H54 (cell line): ENCODE data around the gene ANAPC2.

Experiments
- DNase-seq: peaks from one replicate; pipeline ENCODE4 v3.0.0; 2011; ENCODE audit warnings: low spot score, mixed read lengths; ENCODE audit not compliant: insufficient read length
- FAIRE-seq: peaks from 3 replicates; lab custom pipeline; 2011; peaks lifted over from hg19 to GRCh38; lab: Jason Lieb, UNC
- POLR2A ChIP-seq: IDR thresholded peaks from 2 replicates; pipeline ENCODE4 v1.6.1; 2011; ENCODE audit warnings: low read depth, mild to moderate bottlenecking, low read length

ANAPC2 gene

GRCh38 chr9:137147091-137147792 is 41.1 kb downstream of the ANAPC2 start:
- DNase-seq = no peak
- TF ChIP-seq POLR2A = peak; percentile 21; the same call in 1 of the 2 replicates
- FAIRE-seq = no peak

GRCh38 chr9:137146527-137146918 is 41.8 kb downstream of the ANAPC2 start:
- TF ChIP-seq POLR2A = no peak
- DNase-seq (no peak), FAIRE-seq (no peak)

GRCh38 chr9:137145731-137146526 is 42.4 kb downstream of the ANAPC2 start:
- no peak for DNase-seq
- no peak for TF ChIP-seq POLR2A
- FAIRE-seq = no peak

GRCh38 chr9:137143459-137143858 is 44.9 kb downstream of the ANAPC2 start:
- TF ChIP-seq POLR2A = no peak
- FAIRE-seq = no peak
- DNase-seq = no peak

GRCh38 chr9:137141976-137142936 is 46.1 kb downstream of the ANAPC2 start:
- no peak for TF ChIP-seq POLR2A
- FAIRE-seq = no peak
- no peak for DNase-seq

GRCh38 chr9:137141050-137141810 is 47.1 kb downstream of the ANAPC2 start:
- FAIRE-seq (no peak), DNase-seq (no peak)
- TF ChIP-seq POLR2A = no peak

- TF ChIP-seq POLR2A = no peak
- DNase-seq (no peak), FAIRE-seq (no peak)
These were observed 48.0 kb downstream of the ANAPC2 start for GRCh38 chr9:137140151-137141012.

- no peak for TF ChIP-seq POLR2A
- no peak for FAIRE-seq
- no peak for DNase-seq
These were observed 48.8 kb downstream of the ANAPC2 start for GRCh38 chr9:137139468-137140150.

GRCh38 chr9:137138722-137139467 is 49.5 kb downstream of the ANAPC2 start, which contains the start of gene GRIN1:
GRIN1 (plus strand) TSS chr9:137139154; CDS start chr9:137139487, 333 bp downstream.
- FAIRE-seq = no peak
- DNase-seq = no peak
- no peak for TF ChIP-seq POLR2A

- FAIRE-seq (no peak), DNase-seq (peak; percentile 95)
- no peak for TF ChIP-seq POLR2A
These were observed 50.2 kb downstream of the ANAPC2 start for GRCh38 chr9:137138058-137138721.
